ENCODE data around the gene ABCA4. TPM values are rescaled to one million over a fixed set of nuclear protein-coding genes. Genes with fewer than 3 reads are reported as not detected.

ABCA4 gene
- total RNA-seq, 1 experiment from 2014 or later, result 0.11 TPM

- no peak overlapping the region for H3K27ac ChIP-seq
- H3K4me3 ChIP-seq, result no peak overlapping the region
- peak in 1 of 2 experiments; percentile 22 for DNase-seq (ENCODE audit: low read depth in 1 of 2, low spot score in 2 of 2)
Measured at GRCh38 chr1:94022471-94023189, 98.3 kb downstream of the ABCA4 start.

GRCh38 chr1:94020764-94021579 is 100.0 kb downstream of the ABCA4 start:
- H3K27me3 ChIP-seq (replicated peaks), result no peaks in the 10 kb centered on the region
- H3K27ac ChIP-seq, result peak overlapping the region; percentile 78
- peak; percentile 64 to 90 for DNase-seq (ENCODE audit: low read depth in 1 of 2, low spot score in 2 of 2)
- H3K4me1 ChIP-seq (replicated peaks), result peaks cover 36% of the 10 kb centered on the region
- no peaks in the 10 kb centered on the region for H3K9me3 ChIP-seq (replicated peaks)
- no peaks in the 10 kb centered on the region for H3K36me3 ChIP-seq
- no peak overlapping the region for H3K4me3 ChIP-seq

More at GRCh38 chr1:94022471-94023189, 98.3 kb downstream of the ABCA4 start:
- H3K4me1 ChIP-seq (replicated peaks), result peaks cover 41% of the 10 kb centered on the region
- H3K27me3 ChIP-seq (replicated peaks), result no peaks in the 10 kb centered on the region
- no peaks in the 10 kb centered on the region for H3K9me3 ChIP-seq (replicated peaks)
- H3K36me3 ChIP-seq, result no peaks in the 10 kb centered on the region

GRCh38 chr1:94019327-94019726 is 101.6 kb downstream of the ABCA4 start:
- H3K27ac ChIP-seq, result no peak overlapping the region
- peaks cover 36% of the 10 kb centered on the region for H3K4me1 ChIP-seq (replicated peaks)
- no peak for DNase-seq (ENCODE audit: low read depth in 1 of 2, low spot score in 2 of 2)

GRCh38 chr1:94017155-94017829 is 103.7 kb downstream of the ABCA4 start:
- DNase-seq (ENCODE audit: low read depth in 1 of 2, low spot score in 2 of 2), result no peak
- no peaks in the 10 kb centered on the region for H3K36me3 ChIP-seq
- no peak overlapping the region for H3K27ac ChIP-seq
- H3K9me3 ChIP-seq (replicated peaks), result no peaks in the 10 kb centered on the region
- peaks cover 31% of the 10 kb centered on the region for H3K4me1 ChIP-seq (replicated peaks)
- no peak overlapping the region for H3K4me3 ChIP-seq
- no peaks in the 10 kb centered on the region for H3K27me3 ChIP-seq (replicated peaks)

More at GRCh38 chr1:94019327-94019726, 101.6 kb downstream of the ABCA4 start:
- H3K36me3 ChIP-seq, result no peaks in the 10 kb centered on the region
- no peaks in the 10 kb centered on the region for H3K27me3 ChIP-seq (replicated peaks)
- H3K4me3 ChIP-seq, result no peak overlapping the region
- no peaks in the 10 kb centered on the region for H3K9me3 ChIP-seq (replicated peaks)

GRCh38 chr1:94015489-94015817 is 105.5 kb downstream of the ABCA4 start:
- no peaks in the 10 kb centered on the region for H3K36me3 ChIP-seq
- H3K27ac ChIP-seq, result no peak overlapping the region
- H3K27me3 ChIP-seq (replicated peaks), result no peaks in the 10 kb centered on the region
- H3K9me3 ChIP-seq (replicated peaks), result no peaks in the 10 kb centered on the region
- no peak for DNase-seq (ENCODE audit: low read depth in 1 of 2, low spot score in 2 of 2)
- H3K4me3 ChIP-seq, result no peak overlapping the region
- H3K4me1 ChIP-seq (replicated peaks), result peaks cover 13% of the 10 kb centered on the region

GRCh38 chr1:94014635-94015488 is 106.1 kb downstream of the ABCA4 start:
- Histone ChIP-seq H3K27me3 (replicated peaks) (no peaks in the 10 kb centered on the region), H3K36me3 (no peaks in the 10 kb centered on the region), H3K4me1 (replicated peaks) (peaks cover 7% of the 10 kb centered on the region), H3K4me3 (no peak overlapping the region), H3K9me3 (replicated peaks) (no peaks in the 10 kb centered on the region), H3K27ac (no peak overlapping the region)
- no peak for DNase-seq (ENCODE audit: low read depth in 1 of 2, low spot score in 2 of 2)

- no peaks in the 10 kb centered on the region for H3K36me3 ChIP-seq
- H3K4me3 ChIP-seq, result no peak overlapping the region
- no peaks in the 10 kb centered on the region for H3K9me3 ChIP-seq (replicated peaks)
- no peaks in the 10 kb centered on the region for H3K27me3 ChIP-seq (replicated peaks)
- no peaks in the 10 kb centered on the region for H3K4me1 ChIP-seq (replicated peaks)
- H3K27ac ChIP-seq, result no peak overlapping the region
- DNase-seq (ENCODE audit: low read depth in 1 of 2, low spot score in 2 of 2), result no peak
Measured at GRCh38 chr1:94014087-94014486, 106.9 kb downstream of the ABCA4 start.

GRCh38 chr1:94013367-94013878 is 107.5 kb downstream of the ABCA4 start:
- Histone ChIP-seq H3K4me3 (no peak overlapping the region), H3K27me3 (replicated peaks) (no peaks in the 10 kb centered on the region), H3K4me1 (replicated peaks) (no peaks in the 10 kb centered on the region), H3K27ac (no peak overlapping the region), H3K36me3 (no peaks in the 10 kb centered on the region), H3K9me3 (replicated peaks) (no peaks in the 10 kb centered on the region)
- no peak for DNase-seq (ENCODE audit: low read depth in 1 of 2, low spot score in 2 of 2)

- Histone ChIP-seq H3K4me3 (no peak overlapping the region), H3K4me1 (replicated peaks) (no peaks in the 10 kb centered on the region), H3K36me3 (no peaks in the 10 kb centered on the region), H3K9me3 (replicated peaks) (no peaks in the 10 kb centered on the region), H3K27me3 (replicated peaks) (no peaks in the 10 kb centered on the region), H3K27ac (no peak overlapping the region)
- no peak for DNase-seq (ENCODE audit: low read depth in 1 of 2, low spot score in 2 of 2)
Measured at GRCh38 chr1:94012708-94013366, 108.1 kb downstream of the ABCA4 start.

GRCh38 chr1:94011709-94012595 is 109.0 kb downstream of the ABCA4 start:
- no peak overlapping the region for H3K4me3 ChIP-seq
- H3K9me3 ChIP-seq (replicated peaks), result no peaks in the 10 kb centered on the region
- no peaks in the 10 kb centered on the region for H3K4me1 ChIP-seq (replicated peaks)
- no peaks in the 10 kb centered on the region for H3K36me3 ChIP-seq
- DNase-seq (ENCODE audit: low read depth in 1 of 2, low spot score in 2 of 2), result no peak
- no peaks in the 10 kb centered on the region for H3K27me3 ChIP-seq (replicated peaks)
- H3K27ac ChIP-seq, result no peak overlapping the region

GRCh38 chr1:94011129-94011528 is 109.8 kb downstream of the ABCA4 start:
- no peaks in the 10 kb centered on the region for H3K36me3 ChIP-seq
- H3K4me1 ChIP-seq (replicated peaks), result no peaks in the 10 kb centered on the region
- no peak for DNase-seq (ENCODE audit: low read depth in 1 of 2, low spot score in 2 of 2)
- H3K27ac ChIP-seq, result no peak overlapping the region
- H3K9me3 ChIP-seq (replicated peaks), result no peaks in the 10 kb centered on the region
- no peaks in the 10 kb centered on the region for H3K27me3 ChIP-seq (replicated peaks)
- H3K4me3 ChIP-seq, result no peak overlapping the region

- Histone ChIP-seq H3K4me1 (replicated peaks) (no peaks in the 10 kb centered on the region), H3K27ac (no peak overlapping the region), H3K36me3 (no peaks in the 10 kb centered on the region), H3K4me3 (no peak overlapping the region), H3K9me3 (replicated peaks) (no peaks in the 10 kb centered on the region), H3K27me3 (replicated peaks) (no peaks in the 10 kb centered on the region)
- DNase-seq (ENCODE audit: low read depth in 1 of 2, low spot score in 2 of 2), result no peak
Measured at GRCh38 chr1:94009304-94009703, 111.6 kb downstream of the ABCA4 start.
